Loucy (cell line): ENCODE data around the gene CUEDC1.

Experiments used
- EZH2phosphoT487 ChIP-seq: fragments of 200-600 bp; IDR thresholded peaks from 2 replicates; pipeline ENCODE4 v1.6.1; 2018; ENCODE audit warnings: antibody characterized with exemption, mild to moderate bottlenecking, moderate library complexity, borderline replicate concordance
- TF ChIP-seq, protein P1 (sequence below): fragments of 200-600 bp; sonication (generic); conservative IDR thresholded peaks from 2 replicates; pipeline ENCODE4 v1.5.1; 2014; ENCODE audit warnings: mild to moderate bottlenecking, antibody characterized with exemption, low read length

DNA sequence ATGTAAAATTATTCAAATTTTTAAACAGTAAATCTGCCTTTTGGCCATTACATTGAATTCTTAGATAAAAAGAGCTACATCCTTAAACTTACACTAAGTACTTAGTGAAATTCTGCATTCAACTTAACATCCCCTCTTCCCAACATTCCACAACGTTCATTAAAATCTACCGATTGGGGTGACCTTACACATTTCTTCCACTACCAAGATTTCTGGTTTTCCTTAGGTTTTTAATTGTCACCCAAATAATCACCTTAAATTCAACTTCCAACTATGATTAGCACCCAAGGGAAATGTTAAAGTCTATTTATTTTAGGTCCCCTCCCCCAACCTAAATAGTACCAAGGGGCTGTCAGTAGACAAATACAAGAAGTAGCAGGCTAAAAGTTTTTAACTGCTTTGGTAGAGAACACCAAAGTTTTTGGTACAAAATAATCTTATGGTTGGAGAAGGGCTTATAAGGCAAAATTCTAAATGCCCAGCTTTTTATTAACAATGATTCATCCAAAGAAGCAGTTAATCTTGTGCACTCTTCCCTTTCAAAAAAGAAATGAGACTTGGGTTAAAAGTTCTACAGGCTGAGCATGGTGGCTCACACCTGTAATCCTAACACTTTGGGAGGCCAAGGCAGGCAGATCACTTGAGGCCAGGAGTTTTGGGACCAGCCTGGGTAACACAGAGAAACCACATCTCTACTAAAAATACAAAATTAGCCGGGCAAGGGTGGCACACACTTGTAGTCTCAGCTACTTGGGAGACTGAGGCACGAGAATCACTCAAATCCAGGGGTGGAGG is 47.1 kb upstream of the CUEDC1 start:
- TF ChIP-seq, protein P1, sequence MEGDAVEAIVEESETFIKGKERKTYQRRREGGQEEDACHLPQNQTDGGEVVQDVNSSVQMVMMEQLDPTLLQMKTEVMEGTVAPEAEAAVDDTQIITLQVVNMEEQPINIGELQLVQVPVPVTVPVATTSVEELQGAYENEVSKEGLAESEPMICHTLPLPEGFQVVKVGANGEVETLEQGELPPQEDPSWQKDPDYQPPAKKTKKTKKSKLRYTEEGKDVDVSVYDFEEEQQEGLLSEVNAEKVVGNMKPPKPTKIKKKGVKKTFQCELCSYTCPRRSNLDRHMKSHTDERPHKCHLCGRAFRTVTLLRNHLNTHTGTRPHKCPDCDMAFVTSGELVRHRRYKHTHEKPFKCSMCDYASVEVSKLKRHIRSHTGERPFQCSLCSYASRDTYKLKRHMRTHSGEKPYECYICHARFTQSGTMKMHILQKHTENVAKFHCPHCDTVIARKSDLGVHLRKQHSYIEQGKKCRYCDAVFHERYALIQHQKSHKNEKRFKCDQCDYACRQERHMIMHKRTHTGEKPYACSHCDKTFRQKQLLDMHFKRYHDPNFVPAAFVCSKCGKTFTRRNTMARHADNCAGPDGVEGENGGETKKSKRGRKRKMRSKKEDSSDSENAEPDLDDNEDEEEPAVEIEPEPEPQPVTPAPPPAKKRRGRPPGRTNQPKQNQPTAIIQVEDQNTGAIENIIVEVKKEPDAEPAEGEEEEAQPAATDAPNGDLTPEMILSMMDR: no peak
- no peak for TF ChIP-seq EZH2phosphoT487
